Liver (tissue), 3 donors: ENCODE results near the gene NSF.
"Not testable (repeated sequence)": the region's sequence is repeated elsewhere in the genome, so short reads cannot be mapped to it uniquely, and the experiment has no call there.

Experiments
- CTCF ChIP-seq: fragments of 150-350 bp; IDR thresholded peaks from 2 replicates; pipeline ENCODE4 v1.5.1; 2017; ENCODE audit warnings: improper control_type of control experiment, low read depth, low read length; ENCODE audit not compliant: missing input control
- EGR1 ChIP-seq, 2 donors: IDR thresholded peaks; 2 replicates each; pipeline ENCODE4 v1.6.1; 2016 to 2018; ENCODE audit warnings: antibody characterized with exemption in 2 of 2, low read depth in 2 of 2
- JUND ChIP-seq, 2 donors: IDR thresholded peaks; 2 replicates each; pipeline ENCODE4 v1.6.1; 2016; ENCODE audit warnings: antibody characterized with exemption in 2 of 2
- MAX ChIP-seq: IDR thresholded peaks from 2 replicates; pipeline ENCODE4 v1.6.1; 2016; ENCODE audit warnings: antibody characterized with exemption
- SP1 ChIP-seq: IDR thresholded peaks from 2 replicates; pipeline ENCODE4 v1.6.1; 2018; ENCODE audit warnings: antibody characterized with exemption, mild to moderate bottlenecking
- YY1 ChIP-seq: IDR thresholded peaks from 2 replicates; pipeline ENCODE4 v1.6.1; 2016; ENCODE audit warnings: antibody characterized with exemption, mild to moderate bottlenecking
- ZBTB33 ChIP-seq: IDR thresholded peaks from 2 replicates; pipeline ENCODE4 v1.6.1; 2016; ENCODE audit warnings: antibody characterized with exemption
- donor health status: healthy.
- donor health status: healthy.

GRCh38 chr17:46634844-46635243 lies 44.4 kb downstream of the NSF start:
- not testable (repeated sequence) for TF ChIP-seq CTCF; SP1; ZBTB33; EGR1 (IDR thresholded peaks at IDR 0.05; ENCODE audit: low read depth in 2 of 2); MAX; JUND (IDR thresholded peaks at IDR 0.05); YY1
